Rectal smooth muscle tissue (tissue), 1 donor: ENCODE measurements around the gene MRPL10.

Experiments used
- H3K27ac ChIP-seq: one replicate; pipeline ENCODE4 v1.7.0; 2013; ENCODE audit warnings: low read depth, low read length, inconsistent platforms
- H3K27me3 ChIP-seq: one replicate; pipeline ENCODE4 v1.7.0; 2013; ENCODE audit warnings: low read length; ENCODE audit not compliant: control insufficient read depth, insufficient read depth
- H3K36me3 ChIP-seq: one replicate; pipeline ENCODE4 v1.7.0; 2013; ENCODE audit warnings: low read length; ENCODE audit not compliant: control insufficient read depth, insufficient read depth
- H3K4me1 ChIP-seq: one replicate; pipeline ENCODE4 v1.7.0; 2013; ENCODE audit warnings: low read length; ENCODE audit not compliant: control insufficient read depth, insufficient read depth
- H3K4me3 ChIP-seq: one replicate; pipeline ENCODE4 v1.7.0; 2013; ENCODE audit warnings: low read length
- H3K9ac ChIP-seq: one replicate; pipeline ENCODE4 v1.7.0; 2013; ENCODE audit warnings: low read length

MRPL10 gene

GRCh38 chr17:47831003-47831933 is at the start of gene MRPL10, which contains the start of gene LRRC46:
Gene MRPL10 (minus strand): TSS chr17:47831541. CDS start chr17:47831511, 30 bp downstream.
Gene LRRC46 (plus strand): TSS chr17:47831670. CDS start chr17:47831990, 320 bp downstream.
- H3K27ac ChIP-seq: peak within 1 kb of the TSS; percentile 77
- H3K9ac ChIP-seq: peak within 1 kb of the TSS; percentile 50
- H3K4me1 ChIP-seq: peaks cover 11% of the 10 kb centered on the region
- peaks cover 10% of the 10 kb centered on the region for H3K36me3 ChIP-seq
- H3K4me3 ChIP-seq: peak within 1 kb of the TSS; percentile 99
- no peaks in the 10 kb centered on the region for H3K27me3 ChIP-seq

DNA sequence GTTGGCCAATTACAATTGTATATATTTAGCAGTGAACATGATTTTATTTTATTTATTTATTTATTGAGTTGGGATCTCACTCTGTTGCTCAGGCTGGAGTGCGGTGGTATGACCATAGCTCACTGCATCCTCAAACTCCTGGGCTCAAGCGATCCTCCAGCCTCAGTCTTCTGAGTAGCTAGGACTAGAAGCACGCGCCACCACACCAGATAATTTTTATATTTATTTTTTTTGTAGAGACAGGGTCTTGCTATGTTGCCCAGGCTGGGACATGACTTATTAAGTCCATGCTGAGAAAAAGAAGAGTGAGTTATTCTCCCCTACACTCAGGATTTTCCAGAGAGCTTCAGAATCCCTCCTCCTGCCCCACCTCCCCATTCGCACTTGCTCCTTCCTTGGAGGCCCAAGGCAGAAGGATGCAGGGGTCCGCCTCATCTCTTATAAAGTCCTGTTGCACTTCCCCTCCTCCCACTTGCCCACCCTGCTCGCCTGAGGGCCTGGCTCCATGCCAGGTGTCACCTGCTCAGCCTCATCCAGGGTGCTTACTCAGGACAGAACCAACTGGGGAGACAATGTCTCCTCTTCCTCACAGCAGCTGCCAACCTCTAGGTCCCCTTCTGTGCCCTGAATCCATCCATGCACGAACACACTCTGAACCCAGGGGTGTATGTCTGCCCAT is 48.6 kb upstream of the MRPL10 start:
- H3K36me3 ChIP-seq: no peaks in the 10 kb centered on the region
- no peak overlapping the region for H3K4me3 ChIP-seq
- H3K9ac ChIP-seq: no peak overlapping the region
- H3K4me1 ChIP-seq: no peaks in the 10 kb centered on the region
- peaks cover 7% of the 10 kb centered on the region for H3K27me3 ChIP-seq
- H3K27ac ChIP-seq: no peak overlapping the region

- no peaks in the 10 kb centered on the region for H3K4me1 ChIP-seq
- peaks cover 7% of the 10 kb centered on the region for H3K27me3 ChIP-seq
- no peak overlapping the region for H3K4me3 ChIP-seq
- no peak overlapping the region for H3K27ac ChIP-seq
- no peaks in the 10 kb centered on the region for H3K36me3 ChIP-seq
- H3K9ac ChIP-seq: no peak overlapping the region
These were observed 47.8 kb upstream of the MRPL10 start for GRCh38 chr17:47879028-47879585.

GRCh38 chr17:47878203-47879027 is 47.1 kb upstream of the MRPL10 start:
- no peak overlapping the region for H3K9ac ChIP-seq
- no peak overlapping the region for H3K4me3 ChIP-seq
- H3K36me3 ChIP-seq: no peaks in the 10 kb centered on the region
- H3K27me3 ChIP-seq: peaks cover 8% of the 10 kb centered on the region
- no peaks in the 10 kb centered on the region for H3K4me1 ChIP-seq
- H3K27ac ChIP-seq: no peak overlapping the region

DNA sequence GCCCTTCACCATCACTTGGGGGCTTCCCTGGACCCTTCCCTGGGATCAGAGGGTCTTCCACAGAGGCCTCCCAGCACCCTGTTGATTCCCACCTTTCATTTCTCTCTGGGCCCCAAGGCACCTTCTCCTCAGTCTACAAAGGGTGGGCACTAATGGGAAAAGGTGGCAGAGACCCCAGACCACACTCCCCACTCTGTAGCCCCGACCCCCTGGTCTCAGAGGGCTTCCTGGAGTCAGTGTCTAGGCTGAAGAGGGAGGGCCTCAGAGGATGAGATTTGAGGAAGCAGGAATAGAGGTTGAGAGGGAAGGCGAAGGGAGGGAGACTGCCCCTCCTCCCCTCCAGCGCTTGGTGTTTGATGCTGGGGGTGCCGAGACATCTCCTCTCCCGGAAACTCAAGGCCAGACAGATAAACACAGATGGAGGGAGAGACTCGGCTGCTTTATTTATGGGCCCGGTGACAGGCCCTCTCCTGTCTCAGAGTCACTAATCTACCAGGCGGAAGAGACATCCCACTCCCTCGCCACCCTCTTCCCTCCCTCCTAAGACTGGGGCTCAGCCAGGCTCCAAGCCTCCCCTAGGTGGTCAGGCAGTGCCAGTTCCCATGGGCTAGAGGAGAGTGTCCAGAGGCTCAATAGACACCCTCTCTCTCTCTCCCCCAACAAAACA is 46.2 kb upstream of the MRPL10 start:
- no peak overlapping the region for H3K4me3 ChIP-seq
- peaks cover 9% of the 10 kb centered on the region for H3K27me3 ChIP-seq
- H3K27ac ChIP-seq: no peak overlapping the region
- H3K4me1 ChIP-seq: no peaks in the 10 kb centered on the region
- no peaks in the 10 kb centered on the region for H3K36me3 ChIP-seq
- H3K9ac ChIP-seq: no peak overlapping the region

DNA sequence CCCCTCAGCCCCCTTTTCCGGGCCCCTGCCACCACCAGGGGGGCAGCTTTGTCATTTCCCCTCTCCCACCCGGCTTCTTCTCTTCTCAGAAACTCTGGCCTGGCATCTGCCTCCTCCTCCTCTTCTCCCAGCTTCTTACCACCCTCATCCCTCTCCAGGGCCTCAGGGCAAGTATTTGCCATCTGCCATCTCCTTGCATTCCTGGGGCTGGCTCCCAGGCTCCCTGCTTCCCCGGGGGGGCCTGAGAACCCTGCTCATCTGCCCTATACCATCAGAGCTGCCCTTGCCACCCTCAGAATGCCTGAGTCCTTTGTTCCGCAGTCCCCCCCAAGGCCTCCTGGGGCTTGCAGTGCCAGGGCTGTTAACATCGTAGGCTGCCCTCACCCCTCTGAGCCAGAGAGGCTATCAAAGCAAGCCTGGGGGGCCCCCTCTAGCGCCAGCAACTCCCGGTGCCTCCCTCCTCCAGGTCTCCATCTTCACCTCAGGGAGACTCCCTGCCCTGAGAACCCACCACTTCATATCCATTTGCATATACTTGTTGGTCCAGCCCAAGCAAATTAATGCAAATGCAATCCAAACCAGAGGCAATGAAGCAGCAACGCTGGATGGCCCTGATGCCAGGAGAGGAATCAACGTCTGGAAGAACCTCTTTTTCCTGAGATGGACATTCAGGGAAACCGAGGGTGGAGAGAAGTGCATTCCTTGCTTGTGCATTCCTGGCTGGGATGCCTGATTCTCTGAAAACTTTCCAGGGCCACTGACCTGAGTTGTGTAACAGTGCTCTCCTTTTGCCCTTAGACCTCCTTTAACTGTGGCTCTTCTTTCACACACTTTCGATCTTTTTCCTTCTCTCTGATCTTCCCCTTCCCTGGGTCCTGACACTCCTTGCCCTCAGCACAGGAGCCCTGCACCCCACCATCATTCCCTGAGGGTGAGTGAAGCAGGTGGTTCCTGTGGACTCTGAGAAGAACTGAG is 44.0 kb upstream of the MRPL10 start:
- H3K27me3 ChIP-seq: peaks cover 12% of the 10 kb centered on the region

GRCh38 chr17:47873200-47874090 is 42.1 kb upstream of the MRPL10 start:
- H3K4me1 ChIP-seq: no peaks in the 10 kb centered on the region
- no peak overlapping the region for H3K27ac ChIP-seq
- H3K27me3 ChIP-seq: peaks cover 12% of the 10 kb centered on the region
- H3K9ac ChIP-seq: no peak overlapping the region
- H3K4me3 ChIP-seq: no peak overlapping the region
- no peaks in the 10 kb centered on the region for H3K36me3 ChIP-seq

More for the DNA sequence above, 44.0 kb upstream of the MRPL10 start:
- H3K9ac ChIP-seq: no peak overlapping the region
- H3K4me1 ChIP-seq: no peaks in the 10 kb centered on the region
- no peaks in the 10 kb centered on the region for H3K36me3 ChIP-seq
- no peak overlapping the region for H3K4me3 ChIP-seq
- no peak overlapping the region for H3K27ac ChIP-seq

- H3K27me3 ChIP-seq: peaks cover 12% of the 10 kb centered on the region
- no peak overlapping the region for H3K9ac ChIP-seq
- no peak overlapping the region for H3K4me3 ChIP-seq
- H3K4me1 ChIP-seq: no peaks in the 10 kb centered on the region
- H3K27ac ChIP-seq: no peak overlapping the region
- H3K36me3 ChIP-seq: no peaks in the 10 kb centered on the region
These were observed 41.4 kb upstream of the MRPL10 start for GRCh38 chr17:47872651-47873161.

- H3K36me3 ChIP-seq: no peaks in the 10 kb centered on the region
- no peaks in the 10 kb centered on the region for H3K4me1 ChIP-seq
- H3K27ac ChIP-seq: no peak overlapping the region
- no peak overlapping the region for H3K9ac ChIP-seq
- peaks cover 12% of the 10 kb centered on the region for H3K27me3 ChIP-seq
- H3K4me3 ChIP-seq: no peak overlapping the region
These were observed 40.8 kb upstream of the MRPL10 start for GRCh38 chr17:47872019-47872650.

DNA sequence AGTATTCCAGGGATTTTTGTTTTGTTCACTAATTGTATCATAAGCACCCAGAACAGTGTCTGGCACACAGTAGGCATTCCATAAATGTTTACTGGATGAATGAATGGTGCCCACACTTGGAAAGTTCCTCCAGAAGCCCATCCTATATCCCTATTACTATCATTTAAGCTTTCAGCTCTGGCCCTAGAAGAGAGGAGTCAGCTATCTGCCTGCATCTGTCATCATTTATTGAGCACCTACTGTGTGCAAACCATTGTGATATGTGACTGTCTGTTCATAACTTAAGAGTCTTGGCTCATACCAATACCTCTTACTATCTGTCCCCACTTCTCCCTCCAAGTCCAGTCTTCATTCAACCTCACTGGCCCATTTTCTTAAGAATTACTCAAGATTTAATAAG is 39.7 kb upstream of the MRPL10 start:
- Histone ChIP-seq H3K36me3 (no peaks in the 10 kb centered on the region), H3K27ac (no peak overlapping the region), H3K27me3 (peaks cover 14% of the 10 kb centered on the region), H3K9ac (no peak overlapping the region), H3K4me3 (no peak overlapping the region), H3K4me1 (no peaks in the 10 kb centered on the region)
